RPMI7951 (cell line): Measurements from ENCODE around the gene B3GNT8. TPM values are rescaled to one million over a fixed set of nuclear protein-coding genes. Genes with fewer than 3 reads are reported as not detected.
"Not testable (repeated sequence)": the region's sequence is repeated elsewhere in the genome, so short reads cannot be mapped to it uniquely, and the experiment has no call there.

Experiments used
- DNase-seq: peaks from one replicate; pipeline ENCODE4 v3.0.0-alpha.2; 2012; ENCODE audit warnings: low read depth
- total RNA-seq: library from RNA; depleted of rRNA; stranded (reverse); fragments of >200 nt; shearing (Covaris generic); gene quantifications from 2 replicates; pipeline ENCODE4 v1.2.3, GENCODE V29; 2014

B3GNT8 gene
- total RNA-seq, 1 experiment from 2014 or later, result not detected

DNA sequence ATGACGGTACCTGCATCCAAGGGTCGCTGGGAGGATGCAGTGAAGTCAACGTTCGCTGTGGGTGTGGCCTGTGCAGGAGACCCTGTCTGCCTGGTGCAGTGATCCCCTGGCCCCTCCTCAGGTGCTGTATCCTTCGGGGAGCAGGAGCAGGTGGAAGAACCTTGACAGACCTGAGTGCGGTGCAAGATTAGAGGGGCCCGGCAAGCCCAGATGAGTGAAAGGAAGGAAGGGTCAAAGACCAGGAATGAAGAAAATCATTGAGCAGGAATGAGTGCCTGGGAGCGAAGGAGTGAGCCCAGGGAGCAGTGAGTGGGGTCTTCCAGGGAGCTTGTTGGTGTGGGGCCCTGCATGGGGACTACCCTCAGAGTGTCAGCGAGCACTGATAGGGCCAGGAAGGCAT, 12.7 kb downstream of the B3GNT8 start:
- no peak for DNase-seq

DNA sequence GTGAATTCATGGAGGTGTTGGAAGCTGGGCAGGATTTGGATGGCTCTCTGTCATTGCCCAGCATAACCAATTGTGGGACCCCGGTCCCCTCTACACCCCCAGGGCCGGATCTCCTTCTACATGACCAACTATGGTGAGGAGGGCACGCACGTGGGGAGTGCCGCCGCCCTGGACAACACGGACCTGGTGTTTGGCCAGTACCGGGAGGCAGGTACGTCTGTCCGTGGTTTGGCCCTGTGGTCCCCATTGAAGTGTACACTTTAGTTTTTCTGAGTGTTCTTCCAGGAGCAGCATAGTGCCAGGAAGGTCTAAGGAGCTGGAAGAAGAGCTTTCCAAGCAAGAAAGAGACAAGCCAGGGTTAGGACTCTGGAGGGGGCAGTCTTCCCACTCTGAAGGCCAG, 13.2 kb downstream of the B3GNT8 start:
- DNase-seq, result no peak

DNA sequence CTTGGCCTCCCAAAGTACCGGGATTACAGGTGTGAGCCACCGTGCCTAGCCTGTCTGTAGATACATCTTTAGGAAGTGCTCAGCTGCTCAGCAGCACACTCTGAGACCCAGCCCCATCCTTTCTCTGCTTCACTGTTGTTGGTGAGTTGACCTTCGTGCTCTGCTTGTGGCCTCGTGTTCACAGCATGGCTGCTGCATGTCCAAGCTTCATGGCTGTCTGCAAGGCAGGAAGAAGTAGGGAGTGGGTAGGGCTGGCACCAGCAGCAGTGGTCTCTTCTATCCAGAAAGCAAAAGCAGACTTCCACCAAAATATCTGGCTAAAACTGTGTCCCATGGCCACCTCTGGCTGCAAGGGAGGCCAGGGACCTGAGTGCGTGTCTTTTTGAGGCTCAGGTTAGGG, 14.2 kb downstream of the B3GNT8 start:
- DNase-seq, result no peak

DNA sequence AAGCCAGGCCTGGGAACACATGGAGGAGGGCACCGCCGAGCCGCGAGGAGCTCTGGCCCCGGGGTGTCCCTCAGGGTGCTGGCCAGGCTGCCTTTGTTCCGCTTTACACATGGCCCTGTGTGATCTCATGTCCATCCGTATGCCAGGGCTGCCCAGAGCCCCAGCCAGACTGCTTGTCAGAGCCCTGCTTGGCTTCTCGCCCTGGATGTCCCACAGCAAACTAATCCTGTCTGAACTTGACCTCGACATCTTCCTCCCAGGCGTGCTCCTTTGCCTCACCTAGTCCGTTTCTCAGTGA, 15.3 kb downstream of the B3GNT8 start:
- DNase-seq, result peak; percentile 9

DNA sequence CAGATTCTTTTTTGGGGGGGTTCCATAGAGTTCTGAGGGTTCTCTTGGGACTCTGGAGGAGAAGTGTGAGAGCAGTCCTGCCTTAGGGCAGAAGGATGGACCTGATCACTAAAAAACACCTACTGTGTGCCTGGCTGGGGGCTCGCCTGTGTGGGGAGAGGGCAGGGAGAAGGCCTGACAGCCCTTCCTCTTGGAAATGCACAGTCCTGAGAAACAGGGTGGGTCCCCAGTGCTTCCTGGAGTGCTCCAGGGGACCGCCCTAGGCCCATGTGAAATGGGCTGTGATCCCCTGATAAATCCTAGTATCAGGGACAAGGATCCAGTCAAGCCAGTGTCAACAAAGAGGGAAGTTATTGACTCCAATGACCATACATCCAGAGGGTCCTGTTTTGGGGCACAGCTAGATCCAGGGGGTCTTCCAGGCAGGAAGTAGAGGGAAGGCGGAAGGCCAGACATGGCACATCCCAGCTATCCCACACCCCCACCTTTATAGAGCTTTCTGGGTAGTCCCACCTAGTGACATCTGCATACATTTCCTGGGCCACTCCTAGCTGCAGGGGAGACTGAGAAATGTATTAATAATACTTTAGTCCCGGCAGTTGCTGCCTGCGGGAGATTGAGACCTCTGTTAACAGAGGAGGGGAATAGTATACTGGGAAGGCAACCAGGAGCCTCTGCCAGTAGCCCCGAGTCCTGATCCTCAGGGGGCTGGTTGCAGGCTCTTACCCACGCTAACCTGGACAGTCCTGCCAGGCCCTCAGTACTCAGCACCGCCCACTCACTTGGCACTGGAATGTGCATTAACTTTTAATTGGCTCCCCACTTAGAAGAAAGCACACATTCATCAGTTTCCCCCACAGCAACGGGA, 15.8 kb downstream of the B3GNT8 start:
- DNase-seq, result no peak

DNA sequence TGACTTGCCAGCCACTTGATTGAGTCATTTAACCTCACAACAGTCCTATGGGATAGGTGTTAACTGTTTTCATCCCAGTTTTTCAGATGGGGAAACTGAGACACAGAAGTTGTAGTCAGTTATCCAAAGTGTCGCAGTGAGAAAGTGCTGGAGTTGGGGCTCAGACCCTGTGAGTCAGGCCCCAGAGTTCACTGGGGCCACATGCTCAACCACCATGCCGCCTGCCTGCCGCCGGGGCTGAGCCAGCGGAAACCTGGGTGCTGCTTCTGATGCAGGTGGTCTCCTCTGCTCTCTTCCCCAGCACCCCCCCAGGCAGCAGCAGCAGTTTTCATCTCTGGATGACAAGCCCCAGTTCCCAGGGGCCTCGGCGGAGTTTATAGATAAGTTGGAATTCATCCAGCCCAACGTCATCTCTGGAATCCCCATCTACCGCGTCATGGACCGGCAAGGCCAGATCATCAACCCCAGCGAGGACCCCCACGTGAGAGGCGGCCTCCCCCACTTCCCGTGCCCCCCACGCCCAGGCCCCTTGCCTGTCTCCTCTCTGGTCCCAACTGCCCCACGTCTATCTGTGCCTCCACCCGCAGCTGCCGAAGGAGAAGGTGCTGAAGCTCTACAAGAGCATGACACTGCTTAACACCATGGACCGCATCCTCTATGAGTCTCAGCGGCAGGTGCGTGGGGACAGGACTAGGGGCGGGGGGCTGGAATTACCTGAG, 16.7 kb downstream of the B3GNT8 start:
- no peak for DNase-seq

DNA sequence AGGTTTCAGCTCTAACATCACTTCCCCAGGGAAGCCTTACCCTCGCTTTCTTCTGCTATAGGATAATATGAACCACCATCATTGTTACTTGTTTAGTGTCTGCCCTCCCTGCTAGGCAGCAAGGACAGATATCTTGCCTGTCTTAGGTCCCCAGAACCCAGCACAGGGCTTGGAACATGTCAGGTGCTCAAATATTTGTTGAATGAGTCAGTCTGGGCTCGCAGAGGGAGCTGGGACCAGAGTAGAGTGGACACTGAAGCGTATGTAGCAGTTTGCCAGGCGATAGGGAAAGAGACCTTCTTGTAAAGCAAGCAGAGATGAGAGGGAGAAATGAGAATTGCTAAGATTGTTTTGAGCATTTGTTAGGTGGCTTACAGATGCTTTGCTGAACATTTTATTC, 17.9 kb downstream of the B3GNT8 start:
- peak; percentile 74 for DNase-seq

DNA sequence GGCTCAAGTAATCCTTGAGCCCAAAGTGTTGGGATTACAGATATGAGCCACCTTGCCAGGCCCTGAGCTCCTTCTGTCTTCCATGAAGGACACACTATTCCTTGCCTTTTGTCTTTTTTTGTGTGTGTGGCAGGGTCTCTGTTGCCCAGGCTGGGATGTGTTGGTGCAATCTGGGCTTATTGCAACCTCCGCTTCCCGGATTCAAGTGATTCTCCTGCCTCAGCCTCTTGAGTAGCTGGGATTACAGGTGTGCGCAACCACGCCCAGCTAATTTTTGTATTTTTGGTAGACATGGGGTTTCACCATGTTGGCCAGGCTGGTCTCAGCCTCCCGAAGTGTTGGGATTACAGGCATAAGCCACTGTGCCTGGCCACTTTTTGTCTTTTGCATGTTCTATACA, 18.3 kb downstream of the B3GNT8 start:
- DNase-seq, result not testable (repeated sequence)

DNA sequence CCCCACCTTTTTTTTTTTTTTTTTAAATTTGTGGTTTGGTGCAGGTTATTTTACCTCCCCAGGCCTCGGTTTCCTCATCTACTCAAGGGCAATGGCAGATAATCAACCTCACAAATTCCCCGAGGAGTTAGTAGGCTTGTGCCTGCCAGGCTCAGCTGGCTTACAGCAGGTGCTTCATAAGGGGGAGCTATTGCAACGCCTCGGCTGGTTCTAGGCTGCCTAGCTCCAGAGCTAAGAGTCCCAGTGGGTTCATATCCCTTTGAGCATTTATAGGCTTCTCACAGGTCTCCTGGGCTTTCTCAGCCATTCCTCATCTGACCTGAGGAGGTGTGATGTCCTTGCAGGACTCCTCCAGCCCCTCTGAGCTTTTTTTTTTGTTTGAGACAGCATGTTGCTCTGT, 18.9 kb downstream of the B3GNT8 start:
- DNase-seq, result no peak

DNA sequence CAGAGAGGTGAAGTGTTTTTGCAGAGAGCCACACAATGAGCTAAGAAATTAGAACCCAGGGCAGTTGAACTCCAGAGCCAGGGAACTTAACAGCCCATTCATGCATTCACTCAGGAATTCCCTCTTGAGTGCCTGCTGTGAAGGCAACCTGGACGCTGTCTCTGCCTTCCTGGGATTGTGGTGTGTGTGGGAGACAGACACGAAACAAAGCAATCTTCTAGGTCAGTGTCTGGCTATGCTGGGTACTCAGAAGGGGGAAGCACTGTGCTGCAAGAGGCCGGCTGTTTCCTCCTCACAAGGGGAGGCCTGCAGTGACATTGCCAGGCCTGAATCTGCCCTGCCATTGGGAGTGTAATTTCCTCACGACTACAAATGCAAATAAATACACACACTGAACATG, 19.9 kb downstream of the B3GNT8 start:
- no peak for DNase-seq

DNA sequence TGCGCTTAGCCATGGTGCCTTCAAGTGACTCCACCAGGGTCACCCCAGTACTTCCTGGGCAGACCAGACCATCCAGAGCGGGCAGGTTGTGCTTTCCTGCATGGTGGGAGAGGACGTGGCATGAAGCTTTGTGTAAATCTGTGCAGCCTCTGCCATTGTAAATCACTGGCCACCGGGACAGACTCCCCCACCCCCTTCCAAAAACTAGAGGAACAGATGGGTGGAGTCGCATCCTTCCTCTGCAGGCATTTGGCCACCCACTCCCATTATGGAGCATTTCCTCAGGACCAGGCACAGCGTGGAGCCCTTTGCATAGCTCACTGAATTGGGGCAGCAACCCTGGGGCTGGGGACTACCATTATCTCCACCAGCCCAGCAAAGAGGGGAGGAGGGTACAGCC, 21.4 kb downstream of the B3GNT8 start:
- no peak for DNase-seq

DNA sequence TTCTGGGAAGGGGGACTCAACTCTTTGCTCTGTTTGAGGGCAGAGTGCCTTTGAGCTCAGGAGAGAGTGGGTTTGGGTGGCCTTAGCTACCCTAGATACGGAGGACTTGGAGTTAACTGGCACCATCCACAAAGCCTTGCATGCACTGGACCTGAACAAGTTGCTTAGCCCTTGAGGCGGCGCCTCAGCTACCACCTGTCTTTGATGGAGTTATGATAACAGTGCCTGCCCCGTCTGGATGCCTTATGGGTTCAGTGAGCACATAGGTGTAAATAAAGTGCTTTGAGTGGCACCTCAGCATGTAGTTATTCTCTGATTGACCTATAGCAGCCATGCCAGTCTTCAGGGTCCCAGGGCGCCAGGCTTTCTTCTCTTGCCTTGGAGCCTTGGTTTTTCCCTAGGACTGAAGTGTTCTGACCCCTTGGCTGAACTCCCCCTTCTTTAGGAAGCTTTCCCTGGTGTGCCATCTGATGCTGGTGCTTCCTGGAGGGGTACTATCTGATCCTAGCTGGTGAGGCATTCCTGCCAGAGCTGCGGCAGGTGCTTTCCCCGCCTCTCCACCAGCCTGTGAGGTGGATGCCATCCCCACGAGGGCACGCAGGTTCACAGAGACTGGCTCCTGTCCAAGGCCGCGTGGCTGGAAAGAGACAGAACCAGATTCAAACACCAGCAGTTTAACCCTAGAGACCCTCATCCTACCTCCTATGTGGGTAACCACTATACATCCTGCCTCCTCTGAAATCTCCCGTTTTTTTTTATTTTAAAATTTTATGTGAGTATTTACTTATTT, 23.8 kb downstream of the B3GNT8 start:
- DNase-seq, result no peak

DNA sequence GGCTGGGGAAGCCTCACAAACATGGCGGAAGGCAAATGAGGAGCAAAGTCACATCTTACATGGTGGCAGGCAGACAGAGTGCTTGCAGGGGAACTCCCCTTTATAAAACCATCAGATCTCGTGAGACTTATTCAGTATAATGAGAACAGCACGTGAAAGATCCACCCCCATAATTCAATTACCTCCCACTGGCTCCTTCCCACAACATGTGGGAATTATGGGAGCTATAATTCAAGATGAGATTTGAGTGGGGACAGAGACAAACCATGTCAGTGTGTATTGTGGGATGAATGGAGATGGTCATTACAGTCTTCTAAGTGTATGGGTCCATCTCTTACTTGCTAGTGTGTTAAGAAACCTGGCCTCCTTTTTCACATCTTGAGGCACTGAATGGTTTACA, 25.2 kb downstream of the B3GNT8 start:
- DNase-seq, result no peak

DNA sequence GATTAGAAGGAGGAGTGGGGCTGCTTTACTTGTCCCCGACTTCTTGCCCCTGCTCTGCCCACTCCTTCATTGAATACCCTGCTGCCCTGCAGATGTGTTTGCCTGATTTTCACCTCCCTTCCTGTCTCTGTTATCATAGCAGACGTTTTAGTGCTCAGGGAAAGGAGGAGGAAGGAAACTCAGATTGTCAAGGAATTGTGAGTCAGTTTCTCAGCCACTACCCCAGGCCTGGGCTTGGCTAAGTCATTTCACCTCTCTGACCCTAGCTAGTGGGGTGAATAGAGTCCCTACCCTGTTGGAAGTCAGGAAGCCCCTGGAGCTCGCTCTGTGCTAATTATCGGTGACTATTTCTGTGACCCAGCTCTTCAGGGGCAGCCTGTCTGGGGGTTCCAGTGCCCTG, 25.7 kb downstream of the B3GNT8 start:
- no peak for DNase-seq

DNA sequence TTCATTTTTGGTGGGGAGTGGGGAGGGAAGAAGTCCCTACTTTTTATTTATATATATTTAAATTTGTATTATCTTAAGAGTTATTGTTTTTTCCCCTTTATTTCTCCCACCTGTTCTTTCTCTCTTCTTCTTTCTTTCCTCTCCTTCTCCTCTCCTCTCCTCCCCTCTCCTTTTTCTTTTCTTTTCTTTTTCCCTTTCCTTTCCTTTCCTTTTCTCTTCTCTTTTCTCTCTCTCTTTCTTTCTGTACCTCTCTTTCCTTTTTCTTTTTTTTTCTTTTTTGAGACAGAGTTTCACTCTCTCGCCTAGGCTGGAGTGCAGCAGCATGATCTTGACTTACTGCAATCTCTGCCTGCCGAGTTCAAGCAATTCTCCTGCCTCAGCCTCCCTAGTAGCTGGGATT, 27.6 kb downstream of the B3GNT8 start:
- no peak for DNase-seq

DNA sequence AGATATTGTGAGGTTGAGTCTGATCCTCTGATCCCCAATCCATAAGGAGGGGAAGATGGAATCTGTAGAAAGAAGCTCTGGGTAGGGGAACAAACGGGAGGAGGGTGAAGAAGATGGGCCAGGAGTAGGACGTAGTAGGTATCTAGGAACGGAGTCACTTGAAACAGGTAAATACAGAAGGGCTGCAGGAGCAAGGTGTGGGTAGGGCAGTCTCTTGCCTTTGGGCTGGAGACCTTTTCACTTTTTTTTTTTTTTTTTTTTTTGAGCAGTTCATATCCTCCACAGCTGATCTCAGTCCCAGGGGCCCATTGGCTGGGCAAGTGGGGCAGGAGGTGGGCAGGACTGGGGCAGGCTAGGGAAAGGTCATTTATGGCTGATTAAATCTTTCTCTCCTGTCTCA, 28.1 kb downstream of the B3GNT8 start:
- no peak for DNase-seq

DNA sequence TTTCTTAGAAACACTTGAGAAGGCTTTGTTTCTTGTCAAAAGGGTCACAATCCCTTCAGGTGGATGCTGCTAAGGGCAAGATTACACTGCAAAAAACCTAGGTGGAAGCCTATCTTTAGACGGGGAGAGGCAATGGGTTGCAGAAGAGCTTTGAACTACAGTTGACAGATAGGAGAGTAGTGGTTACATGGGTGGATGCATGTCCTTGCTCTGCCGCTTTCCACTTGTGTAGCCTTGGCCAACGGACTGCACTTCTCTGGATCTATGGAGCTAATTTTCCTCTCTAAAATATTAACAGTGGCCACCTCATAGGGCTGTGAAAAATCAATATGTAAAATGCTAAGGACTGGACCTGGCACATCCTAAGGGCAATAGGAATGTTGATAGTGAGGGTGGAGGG, 28.6 kb downstream of the B3GNT8 start:
- DNase-seq, result no peak

DNA sequence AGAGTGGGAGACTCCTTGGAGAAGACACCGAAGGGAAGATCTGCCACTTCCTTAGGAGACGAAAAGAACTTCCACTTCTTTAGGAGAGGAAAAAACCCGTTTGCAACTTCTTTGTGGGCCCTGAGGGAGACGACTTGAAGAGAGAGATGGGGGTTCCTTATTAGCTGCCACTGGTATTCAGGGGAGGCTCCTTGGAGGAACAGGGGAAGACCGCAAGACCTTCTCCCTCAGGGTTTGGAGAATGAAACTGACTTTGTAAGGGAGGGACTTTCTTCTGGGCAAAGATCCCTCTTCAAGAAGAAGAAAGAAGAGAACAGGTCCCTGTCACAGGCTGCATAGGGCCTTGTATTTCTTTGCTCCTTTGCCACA, 29.1 kb downstream of the B3GNT8 start:
- DNase-seq, result no peak

DNA sequence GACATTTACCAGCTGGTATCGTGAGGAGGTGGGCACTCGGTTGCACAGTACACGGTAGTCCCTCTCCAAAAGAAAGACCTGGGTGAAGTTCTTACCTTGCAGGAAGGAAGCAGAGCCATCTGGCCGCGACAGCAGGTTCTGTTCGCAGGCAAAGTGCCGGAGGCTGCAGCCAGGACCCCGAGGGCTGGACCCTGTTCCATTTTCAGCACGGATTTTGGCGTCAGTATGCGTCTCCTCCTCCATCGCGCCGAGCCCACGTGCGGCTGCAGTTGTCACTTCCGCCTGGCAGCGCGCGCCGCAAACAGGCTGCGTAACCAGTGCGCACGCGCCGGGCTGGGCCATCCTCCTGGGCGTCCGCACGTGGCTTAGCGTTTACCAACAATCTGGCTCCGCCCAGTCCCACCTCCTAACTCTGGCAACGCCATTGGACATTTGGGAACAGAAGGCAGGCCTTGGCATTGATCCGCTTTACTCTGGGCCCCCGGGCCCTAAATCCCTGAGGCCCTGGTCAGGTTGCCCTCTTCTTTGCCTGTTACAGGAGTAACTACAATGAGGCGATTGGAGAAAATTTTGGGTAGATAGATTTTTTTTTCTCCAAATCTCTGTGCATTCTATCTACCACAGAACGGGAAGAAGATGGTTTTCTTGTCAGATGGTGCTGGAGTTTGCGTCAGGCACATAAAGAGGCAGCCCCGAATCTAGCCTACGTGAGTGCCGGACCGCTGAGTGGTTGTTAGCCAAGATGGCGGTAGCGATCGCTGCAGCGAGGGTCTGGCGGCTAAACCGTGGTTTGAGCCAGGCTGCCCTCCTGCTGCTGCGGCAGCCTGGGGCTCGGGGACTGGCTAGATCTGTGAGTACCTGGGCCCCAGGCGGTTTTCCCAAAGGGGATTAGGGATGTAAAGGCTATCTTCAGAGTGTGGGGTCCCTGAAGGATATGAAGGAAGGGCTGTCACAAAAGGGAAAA, 29.8 kb downstream of the B3GNT8 start, which contains the start of the genes BCKDHA and EXOSC5:
Gene BCKDHA (plus strand): TSS at position 733 of the 964 bp plus-strand sequence. CDS start 10 bp downstream, at position 743.
Gene EXOSC5 (minus strand): TSS at position 274 of the 964 bp plus-strand sequence. CDS start 31 bp downstream, at position 243.
- peak; percentile 100 for DNase-seq

DNA sequence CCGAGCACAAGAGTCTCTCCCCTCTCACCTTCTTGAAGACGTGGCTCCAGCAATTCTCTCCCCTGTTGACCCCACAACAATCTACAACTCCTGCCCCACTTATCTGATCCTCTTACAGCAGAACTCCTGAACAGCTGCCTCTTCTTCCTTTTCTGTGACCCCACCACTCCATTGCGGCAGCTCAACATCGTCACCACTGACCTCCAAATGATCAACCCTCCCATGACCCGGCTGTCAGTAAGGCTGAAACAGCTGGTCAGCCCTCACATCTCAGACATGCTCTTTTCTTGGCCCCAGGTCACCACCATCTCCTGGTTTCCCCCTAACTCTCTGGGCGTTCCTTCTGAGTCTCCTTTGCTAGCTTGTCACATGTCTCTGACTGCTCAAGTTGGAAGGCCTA, 31.8 kb downstream of the B3GNT8 start:
- DNase-seq, result no peak

DNA sequence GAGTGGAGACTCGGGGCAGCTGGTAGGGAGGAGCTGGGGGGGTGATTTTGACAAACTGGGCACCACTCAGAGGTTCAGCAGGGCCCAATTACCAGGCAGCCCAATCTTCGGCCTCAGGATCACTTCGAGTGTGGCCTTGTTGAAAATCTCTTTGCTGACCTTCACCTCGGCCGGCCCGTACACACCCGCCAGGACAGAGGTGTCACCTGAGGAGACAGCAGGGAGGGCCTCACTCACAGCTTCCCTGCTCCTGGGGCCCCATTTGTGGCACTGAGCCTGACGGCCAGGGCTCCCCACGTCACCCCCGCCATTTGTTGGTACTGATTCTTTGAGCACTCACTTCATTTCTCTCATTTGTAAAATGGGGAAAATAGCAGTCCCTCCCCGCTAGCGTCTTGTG, 34.4 kb downstream of the B3GNT8 start:
- DNase-seq, result no peak
